HG03175 (cell line): ENCODE results near the gene KLK7.

Source experiments
- ATAC-seq: cut with Tn5 transposase; IDR thresholded peaks from one replicate; pipeline ENCODE4 v1.9.1; 2021; ENCODE audit warnings: mild to moderate bottlenecking, moderate library complexity; ENCODE audit not compliant: unreplicated experiment

Gene KLK7

GRCh38 chr19:50983625-50984292, at the start of gene KLK7:
KLK7 (minus strand) TSS chr19:50983917; CDS start chr19:50982399, 1,518 bp downstream.
- no peak for ATAC-seq

GRCh38 chr19:51031880-51032225, 48.1 kb upstream of the KLK7 start:
- ATAC-seq = no peak

- no peak for ATAC-seq
These were observed 47.6 kb upstream of the KLK7 start for GRCh38 chr19:51031220-51031879.

GRCh38 chr19:51030631-51031030, 46.9 kb upstream of the KLK7 start:
- ATAC-seq = no peak

- ATAC-seq = no peak
These were observed 46.0 kb upstream of the KLK7 start for GRCh38 chr19:51029718-51030117.

GRCh38 chr19:51027873-51028272, 44.2 kb upstream of the KLK7 start:
- ATAC-seq = no peak

GRCh38 chr19:51027126-51027806, 43.5 kb upstream of the KLK7 start:
- no peak for ATAC-seq

GRCh38 chr19:51026554-51026831, 42.8 kb upstream of the KLK7 start, which contains the start of gene KLK11:
KLK11 (minus strand) TSS chr19:51026616; CDS start chr19:51025631, 985 bp downstream.
- no peak for ATAC-seq

GRCh38 chr19:51025809-51026553, 42.3 kb upstream of the KLK7 start:
- no peak for ATAC-seq

- no peak for ATAC-seq
These were observed 41.7 kb upstream of the KLK7 start for GRCh38 chr19:51025401-51025800.

- ATAC-seq = no peak
These were observed 41.2 kb upstream of the KLK7 start for GRCh38 chr19:51024924-51025323.

GRCh38 chr19:51023946-51024345, 40.2 kb upstream of the KLK7 start:
- no peak for ATAC-seq

- ATAC-seq = no peak
These were observed 38.8 kb upstream of the KLK7 start for GRCh38 chr19:51022526-51022925.

- no peak for ATAC-seq
These were observed 37.4 kb upstream of the KLK7 start for GRCh38 chr19:51020988-51021651.

- ATAC-seq = no peak
These were observed 35.8 kb upstream of the KLK7 start, which contains the start of gene KLK10 for GRCh38 chr19:51019544-51019925. KLK10 (minus strand) TSS chr19:51019709; CDS start chr19:51019130, 579 bp downstream.

- ATAC-seq = no peak
These were observed 35.2 kb upstream of the KLK7 start for GRCh38 chr19:51018745-51019543.

GRCh38 chr19:51016798-51017683, 33.3 kb upstream of the KLK7 start:
- no peak for ATAC-seq

- ATAC-seq = no peak
These were observed 32.1 kb upstream of the KLK7 start for GRCh38 chr19:51015691-51016267.

GRCh38 chr19:51014242-51014641, 30.5 kb upstream of the KLK7 start:
- no peak for ATAC-seq
